ENCODE measurements around the gene HP.

Gene HP

DNA sequence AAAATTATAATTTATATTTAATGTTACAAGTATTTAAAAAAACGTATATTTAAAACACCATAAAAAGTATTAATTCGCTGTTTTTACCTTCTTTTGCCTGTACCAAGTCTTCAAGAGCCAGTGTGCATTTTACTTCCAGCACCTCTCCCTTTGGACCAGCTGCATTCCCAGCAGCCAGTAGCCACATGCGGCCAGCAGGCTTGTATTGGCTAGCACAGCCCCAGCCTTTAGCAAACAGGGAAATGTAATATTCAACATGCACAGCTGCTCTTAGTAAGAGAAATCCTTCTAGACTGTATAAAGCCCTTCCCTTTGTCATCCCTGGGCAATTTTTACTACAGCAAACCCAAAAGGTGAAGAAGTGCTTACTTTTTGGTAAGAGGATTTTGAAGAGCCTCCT, 39.2 kb upstream of the HP start:
- Histone ChIP-seq H2BK120ac (ENCODE audit: low read depth, low read length) (no peak overlapping the region), H2BK12ac (ENCODE audit: low read length) (no peak overlapping the region), H2AK5ac (ENCODE audit: low read depth, low read length) (no peak overlapping the region), H3K9ac (ENCODE audit: low read depth, low read length, poor library complexity) (no peak overlapping the region), H2BK15ac (ENCODE audit: low read length) (no peak overlapping the region), H3K79me1 (ENCODE audit: low read depth, low read length) (no peaks in the 10 kb centered on the region), H2BK5ac (ENCODE audit: low read length) (no peak overlapping the region), H3K9me3 (replicated peaks in 1 of 2; ENCODE audit: control insufficient read depth in 2 of 2, insufficient read depth in 1 of 2, low read depth in 1 of 2, low read length in 2 of 2) (no peaks in the 10 kb centered on the region), H4K91ac (ENCODE audit: low read depth, low read length, poor library complexity) (no peak overlapping the region), H2AFZ (ENCODE audit: low read length) (no peak overlapping the region), H3K23ac (ENCODE audit: low read depth, low read length, poor library complexity) (no peak overlapping the region), H3K4me2 (ENCODE audit: insufficient read depth, low read length, poor library complexity, severe bottlenecking) (no peak overlapping the region), H3K18ac (ENCODE audit: low read length) (no peak overlapping the region), H3K4me3 (ENCODE audit: low read length in 2 of 2) (no peak overlapping the region), H3K36me3 (replicated peaks in 1 of 2; ENCODE audit: control insufficient read depth in 2 of 2, insufficient read depth in 2 of 2, low read length in 2 of 2) (peaks cover 22 to 78% of the 10 kb centered on the region in 2 donors), H3K4ac (ENCODE audit: low read length) (no peak overlapping the region), H3K4me1 (ENCODE audit: control insufficient read depth in 2 of 2, insufficient read depth in 1 of 2, low read depth in 1 of 2, low read length in 2 of 2) (no peaks in the 10 kb centered on the region), H3K27me3 (ENCODE audit: control insufficient read depth in 3 of 3, insufficient read depth in 3 of 3, low read depth in 1 of 3, low read length in 3 of 3) (no peaks in the 10 kb centered on the region), H4K8ac (ENCODE audit: low read depth, low read length) (no peak overlapping the region), H3K14ac (ENCODE audit: low read length) (no peak overlapping the region), H3K27ac (replicated peaks; ENCODE audit: low read length) (no peak overlapping the region)
- no CpG with 5 or more reads among the region's 3 CpGs for WGBS, 2 donors (ENCODE audit: extremely low coverage in 2 of 2, insufficient read length in 2 of 2, insufficient replicate concordance in 1 of 2)
- no peak for DNase-seq (ENCODE audit: low spot score)

DNA sequence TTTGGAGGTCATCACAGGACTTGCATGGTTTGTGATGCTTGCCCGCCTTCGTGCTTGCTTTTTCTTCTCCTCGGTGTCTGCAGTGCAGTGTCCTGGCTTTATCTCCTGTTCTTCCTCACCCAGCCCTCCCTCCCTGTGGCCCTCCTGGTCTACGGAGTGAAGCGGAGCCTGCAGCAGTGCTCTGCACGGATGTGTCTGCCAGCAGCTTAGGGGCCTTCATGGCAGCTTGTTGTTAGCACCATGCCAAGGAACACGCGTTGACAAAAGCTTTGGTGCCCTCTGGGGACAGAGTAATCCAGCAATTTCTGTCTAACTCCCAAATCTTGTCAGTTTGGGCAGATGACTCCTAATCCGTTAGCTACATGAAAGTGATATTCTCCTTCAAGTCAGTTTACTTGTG, 35.8 kb upstream of the HP start:
- no peak overlapping the region for H3K27ac ChIP-seq (replicated peaks; ENCODE audit: low read length)
- H2AK5ac ChIP-seq (ENCODE audit: low read depth, low read length) = no peak overlapping the region
- H3K79me1 ChIP-seq (ENCODE audit: low read depth, low read length) = peaks cover 2% of the 10 kb centered on the region
- H2BK15ac ChIP-seq (ENCODE audit: low read length) = no peak overlapping the region
- no peak overlapping the region for H3K14ac ChIP-seq (ENCODE audit: low read length)
- no peak overlapping the region for H2BK5ac ChIP-seq (ENCODE audit: low read length)
- no peak overlapping the region for H2AFZ ChIP-seq (ENCODE audit: low read length)
- H4K91ac ChIP-seq (ENCODE audit: low read depth, low read length, poor library complexity) = no peak overlapping the region
- H3K4ac ChIP-seq (ENCODE audit: low read length) = no peak overlapping the region
- peaks cover 19 to 87% of the 10 kb centered on the region in 2 donors for H3K36me3 ChIP-seq (replicated peaks in 1 of 2; ENCODE audit: control insufficient read depth in 2 of 2, insufficient read depth in 2 of 2, low read length in 2 of 2)
- no peak overlapping the region for H3K9ac ChIP-seq (ENCODE audit: low read depth, low read length, poor library complexity)
- no peak overlapping the region for H2BK12ac ChIP-seq (ENCODE audit: low read length)
- no peak overlapping the region for H2BK120ac ChIP-seq (ENCODE audit: low read depth, low read length)
- no peaks in the 10 kb centered on the region for H3K9me3 ChIP-seq (replicated peaks in 1 of 2; ENCODE audit: control insufficient read depth in 2 of 2, insufficient read depth in 1 of 2, low read depth in 1 of 2, low read length in 2 of 2)
- H4K8ac ChIP-seq (ENCODE audit: low read depth, low read length) = no peak overlapping the region
- H3K4me2 ChIP-seq (ENCODE audit: insufficient read depth, low read length, poor library complexity, severe bottlenecking) = no peak overlapping the region
- H3K18ac ChIP-seq (ENCODE audit: low read length) = no peak overlapping the region
- WGBS, 2 donors (ENCODE audit: extremely low coverage in 2 of 2, insufficient read length in 2 of 2, insufficient replicate concordance in 1 of 2) = no CpG with 5 or more reads among the region's 9 CpGs
- H3K27me3 ChIP-seq (ENCODE audit: control insufficient read depth in 3 of 3, insufficient read depth in 3 of 3, low read depth in 1 of 3, low read length in 3 of 3) = no peaks in the 10 kb centered on the region
- H3K4me3 ChIP-seq (ENCODE audit: low read length in 2 of 2) = no peak overlapping the region
- H3K4me1 ChIP-seq (ENCODE audit: control insufficient read depth in 2 of 2, insufficient read depth in 1 of 2, low read depth in 1 of 2, low read length in 2 of 2) = peaks cover 0 to 2% of the 10 kb centered on the region in 2 donors
- DNase-seq (ENCODE audit: low spot score) = no peak
- H3K23ac ChIP-seq (ENCODE audit: low read depth, low read length, poor library complexity) = no peak overlapping the region

DNA sequence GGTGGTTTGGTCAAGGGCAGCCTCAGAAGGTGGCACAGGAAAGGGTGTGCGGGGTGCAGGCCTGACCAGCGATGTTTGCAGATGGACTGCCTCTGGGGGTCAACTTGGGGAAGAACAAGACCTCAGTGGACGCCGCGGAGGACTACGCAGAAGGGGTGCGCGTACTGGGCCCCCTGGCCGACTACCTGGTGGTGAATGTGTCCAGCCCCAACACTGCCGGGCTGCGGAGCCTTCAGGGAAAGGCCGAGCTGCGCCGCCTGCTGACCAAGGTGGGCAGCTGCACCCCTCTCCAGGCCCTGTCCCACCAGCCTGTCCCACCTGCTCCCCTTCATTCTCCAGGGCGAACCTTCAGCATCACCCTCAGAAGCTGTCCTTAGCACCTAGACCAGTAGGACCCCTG, 33.3 kb upstream of the HP start:
- peak; percentile 8 for DNase-seq (ENCODE audit: low spot score)
- Histone ChIP-seq H3K9me3 (replicated peaks in 1 of 2; ENCODE audit: control insufficient read depth in 2 of 2, insufficient read depth in 1 of 2, low read depth in 1 of 2, low read length in 2 of 2) (no peaks in the 10 kb centered on the region), H3K4ac (ENCODE audit: low read length) (no peak overlapping the region), H2BK5ac (ENCODE audit: low read length) (no peak overlapping the region), H2BK12ac (ENCODE audit: low read length) (no peak overlapping the region), H3K4me2 (ENCODE audit: insufficient read depth, low read length, poor library complexity, severe bottlenecking) (no peak overlapping the region), H2AFZ (ENCODE audit: low read length) (no peak overlapping the region), H3K14ac (ENCODE audit: low read length) (no peak overlapping the region), H3K36me3 (replicated peaks in 1 of 2; ENCODE audit: control insufficient read depth in 2 of 2, insufficient read depth in 2 of 2, low read length in 2 of 2) (peaks cover 26 to 91% of the 10 kb centered on the region in 2 donors), H4K91ac (ENCODE audit: low read depth, low read length, poor library complexity) (no peak overlapping the region), H3K4me3 (ENCODE audit: low read length in 2 of 2) (no peak overlapping the region), H3K27me3 (ENCODE audit: control insufficient read depth in 3 of 3, insufficient read depth in 3 of 3, low read depth in 1 of 3, low read length in 3 of 3) (no peaks in the 10 kb centered on the region), H2BK15ac (ENCODE audit: low read length) (no peak overlapping the region), H3K27ac (replicated peaks; ENCODE audit: low read length) (no peak overlapping the region), H3K23ac (ENCODE audit: low read depth, low read length, poor library complexity) (no peak overlapping the region), H3K79me1 (ENCODE audit: low read depth, low read length) (peaks cover 3% of the 10 kb centered on the region), H3K4me1 (ENCODE audit: control insufficient read depth in 2 of 2, insufficient read depth in 1 of 2, low read depth in 1 of 2, low read length in 2 of 2) (peaks cover 0 to 2% of the 10 kb centered on the region in 2 donors), H2BK120ac (ENCODE audit: low read depth, low read length) (no peak overlapping the region), H2AK5ac (ENCODE audit: low read depth, low read length) (no peak overlapping the region), H4K8ac (ENCODE audit: low read depth, low read length) (peak overlapping the region; percentile 88), H3K9ac (ENCODE audit: low read depth, low read length, poor library complexity) (no peak overlapping the region), H3K18ac (ENCODE audit: low read length) (no peak overlapping the region)
- WGBS, 2 donors (ENCODE audit: extremely low coverage in 2 of 2, insufficient read length in 2 of 2, insufficient replicate concordance in 1 of 2) = no CpG with 5 or more reads among the region's 15 CpGs

DNA sequence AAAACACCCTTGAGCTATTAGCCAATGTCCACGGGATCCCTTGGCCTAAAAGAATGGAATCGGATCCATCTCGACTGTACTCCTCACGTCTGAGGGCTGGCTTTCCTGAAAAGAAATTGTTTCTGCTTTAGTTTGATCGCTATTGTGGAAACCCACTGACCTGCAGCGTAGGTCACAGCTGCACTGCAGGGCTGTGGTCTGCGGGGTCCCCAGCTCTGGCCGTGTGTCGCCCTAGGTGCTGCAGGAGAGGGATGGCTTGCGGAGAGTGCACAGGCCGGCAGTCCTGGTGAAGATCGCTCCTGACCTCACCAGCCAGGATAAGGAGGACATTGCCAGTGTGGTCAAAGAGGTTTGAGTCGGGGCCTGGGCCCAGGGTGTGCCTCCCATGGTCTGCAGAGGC, 32.2 kb upstream of the HP start:
- Histone ChIP-seq H4K91ac (ENCODE audit: low read depth, low read length, poor library complexity) (no peak overlapping the region), H3K23ac (ENCODE audit: low read depth, low read length, poor library complexity) (no peak overlapping the region), H2BK15ac (ENCODE audit: low read length) (no peak overlapping the region), H3K79me1 (ENCODE audit: low read depth, low read length) (peaks cover 3% of the 10 kb centered on the region), H3K4me1 (ENCODE audit: control insufficient read depth in 2 of 2, insufficient read depth in 1 of 2, low read depth in 1 of 2, low read length in 2 of 2) (peaks cover 0 to 2% of the 10 kb centered on the region in 2 donors), H3K18ac (ENCODE audit: low read length) (no peak overlapping the region), H3K27me3 (ENCODE audit: control insufficient read depth in 3 of 3, insufficient read depth in 3 of 3, low read depth in 1 of 3, low read length in 3 of 3) (no peaks in the 10 kb centered on the region), H3K14ac (ENCODE audit: low read length) (no peak overlapping the region), H3K9me3 (replicated peaks in 1 of 2; ENCODE audit: control insufficient read depth in 2 of 2, insufficient read depth in 1 of 2, low read depth in 1 of 2, low read length in 2 of 2) (no peaks in the 10 kb centered on the region), H3K9ac (ENCODE audit: low read depth, low read length, poor library complexity) (peak overlapping the region; percentile 24), H4K8ac (ENCODE audit: low read depth, low read length) (no peak overlapping the region), H3K4me3 (ENCODE audit: low read length in 2 of 2) (no peak overlapping the region), H2BK120ac (ENCODE audit: low read depth, low read length) (no peak overlapping the region), H2BK5ac (ENCODE audit: low read length) (no peak overlapping the region), H2BK12ac (ENCODE audit: low read length) (no peak overlapping the region), H3K36me3 (replicated peaks in 1 of 2; ENCODE audit: control insufficient read depth in 2 of 2, insufficient read depth in 2 of 2, low read length in 2 of 2) (peaks cover 27 to 81% of the 10 kb centered on the region in 2 donors), H3K4ac (ENCODE audit: low read length) (no peak overlapping the region), H3K4me2 (ENCODE audit: insufficient read depth, low read length, poor library complexity, severe bottlenecking) (no peak overlapping the region), H3K27ac (replicated peaks; ENCODE audit: low read length) (no peak overlapping the region), H2AK5ac (ENCODE audit: low read depth, low read length) (no peak overlapping the region), H2AFZ (ENCODE audit: low read length) (no peak overlapping the region)
- DNase-seq (ENCODE audit: low spot score) = no peak
- WGBS, 2 donors (ENCODE audit: extremely low coverage in 2 of 2, insufficient read length in 2 of 2, insufficient replicate concordance in 1 of 2) = no CpG with 5 or more reads among the region's 13 CpGs

Data from neuronal stem cell (in vitro differentiated cells).